ENCODE results near the gene F7.

- TF ChIP-seq CTCF (IDR thresholded peaks at IDR 0.05) (no peak), EZH2 (IDR thresholded peaks at IDR 0.05; ENCODE audit: borderline replicate concordance, insufficient read depth, low read depth, low read length, poor library complexity, severe bottlenecking) (no peak)
Measured at GRCh38 chr13:113105921-113106452, 396 bp downstream of the F7 start.

Measured in B cell (primary cell).